CD4-positive, alpha-beta T cell (primary cell): ENCODE measurements around the gene EGFL8. TPM values are rescaled to one million over a fixed set of nuclear protein-coding genes. Genes with fewer than 3 reads are reported as not detected.

ENCODE experiments used
- ATAC-seq: fragments of 200-7000 bp; cut with Tn5 transposase; one replicate; pipeline ENCODE4 v1.10.0; 2022; ENCODE audit warnings: mild to moderate bottlenecking; ENCODE audit not compliant: poor library complexity
- CTCF ChIA-PET: fragments of 350-600 bp; sonication (Branson Sonifier 250); formaldehyde crosslinking; loops from one replicate; lab custom pipeline; 2021; ENCODE audit warnings: antibody characterized with exemption, inconsistent platforms; lab: Charles Lee
- POLR2A ChIA-PET: fragments of 350-600 bp; sonication (Branson Sonifier 250); formaldehyde crosslinking; loops from one replicate; lab custom pipeline; 2021; ENCODE audit warnings: antibody characterized with exemption, inconsistent platforms; lab: Charles Lee
- DNase-seq, 14 experiments: peaks; one replicate each; pipeline ENCODE4 v3.0.0-alpha.2; 2013 to 2020; ENCODE audit warnings: mixed read lengths in 2 of 14
- H3K27ac ChIP-seq, 2 donors: one replicate each; pipeline versions ENCODE4 v1.5.1 to v1.7.0; 2013; ENCODE audit warnings: low read length in 2 of 2, low read depth in 1 of 2, mild to moderate bottlenecking in 1 of 2
- H3K27me3 ChIP-seq, 2 experiments: 1 replicate in 1 of 2; 2 replicates in 1 of 2; pipeline versions ENCODE4 v1.6.1 to v1.7.0; 2013; ENCODE audit warnings: low read length in 2 of 2, control low read depth in 1 of 2, mild to moderate bottlenecking in 1 of 2, moderate library complexity in 1 of 2; ENCODE audit not compliant: insufficient read depth in 2 of 2, control insufficient read depth in 1 of 2
- H3K36me3 ChIP-seq: one replicate; pipeline ENCODE4 v1.6.1; 2013; ENCODE audit warnings: low read length, control low read depth; ENCODE audit not compliant: insufficient read depth
- H3K4me1 ChIP-seq: one replicate; pipeline ENCODE4 v1.6.1; 2013; ENCODE audit warnings: low read length, control low read depth; ENCODE audit not compliant: insufficient read depth
- H3K4me3 ChIP-seq: one replicate; pipeline ENCODE4 v1.5.1; 2013; ENCODE audit warnings: mild to moderate bottlenecking, low read length, moderate library complexity
- H3K9me3 ChIP-seq, 2 experiments: 1 replicate in 1 of 2; 2 replicates in 1 of 2; pipeline versions ENCODE4 v1.6.1 to v1.7.0; 2013; ENCODE audit warnings: low read length in 2 of 2, mild to moderate bottlenecking in 2 of 2, control low read depth in 1 of 2, moderate library complexity in 1 of 2; ENCODE audit not compliant: control insufficient read depth in 1 of 2, insufficient read depth in 1 of 2
- H3K27ac Mint-ChIP-seq: one replicate; pipeline ENCODE4 v1.8.0; 2020; ENCODE audit warnings: mixed read lengths
- H3K27me3 Mint-ChIP-seq: one replicate; pipeline ENCODE4 v1.8.0; 2021; ENCODE audit warnings: mixed read lengths
- H3K36me3 Mint-ChIP-seq: one replicate; pipeline ENCODE4 v1.8.0; 2021; ENCODE audit warnings: low read depth, mixed read lengths
- H3K4me1 Mint-ChIP-seq: one replicate; pipeline ENCODE4 v1.8.0; 2021; ENCODE audit warnings: low read depth, mixed read lengths
- H3K4me3 Mint-ChIP-seq: one replicate; pipeline ENCODE4 v1.8.0; 2020; ENCODE audit warnings: mild to moderate bottlenecking, mixed read lengths
- H3K9me3 Mint-ChIP-seq: one replicate; pipeline ENCODE4 v1.8.0; 2020; ENCODE audit warnings: mixed read lengths
- intact Hi-C, 2 experiments: fragments of 100-400 bp; cut with DNase I in 1 of 2; cut with micrococcal nuclease in 1 of 2; formaldehyde crosslinking; loops; one replicate each; pipeline versions ENCODE4 v1.15.1 to v1.9.0; 2023 to 2025; cut with DNase I, micrococcal nuclease
- total RNA-seq, 174 experiments: library from RNA in 2 of 174; stranded (reverse) in 2 of 174; gene quantifications; one replicate each; pipeline ENCODE4 v1.2.3 and lab custom pipeline; 2021 to 2026
- TF ChIP-seq, protein P1 (sequence below): fragments of 200-600 bp; IDR thresholded peaks from one replicate; pipeline ENCODE4 v1.8.0; 2022; ENCODE audit warnings: antibody characterized with exemption, mild to moderate bottlenecking

EGFL8 gene
- total RNA-seq, 2 experiments from 2014 or later: 13.1 to 13.8 TPM

DNA sequence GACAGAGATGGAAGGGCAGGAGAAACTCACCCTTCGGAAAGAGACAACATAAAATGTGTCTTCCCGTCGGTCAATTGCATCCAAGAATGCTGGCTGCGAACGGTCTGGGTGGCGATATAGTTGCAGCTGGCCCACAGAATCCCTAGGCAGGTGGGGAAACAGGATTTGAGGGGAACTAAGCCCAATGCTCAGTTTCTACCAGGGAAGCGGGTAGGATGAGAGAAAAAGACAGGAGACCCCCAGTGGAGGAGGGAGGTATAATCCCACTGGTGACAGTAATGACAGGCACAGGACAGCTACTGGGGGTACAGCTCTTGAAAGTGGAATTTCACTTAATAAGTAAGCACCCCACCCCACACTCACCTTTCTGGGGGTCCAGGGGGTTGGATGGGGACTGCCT, 47.7 kb upstream of the EGFL8 start:
- peaks cover 62% of the 10 kb centered on the region for H3K36me3 ChIP-seq
- no peaks in the 10 kb centered on the region for H3K9me3 ChIP-seq
- TF ChIP-seq, protein P1, sequence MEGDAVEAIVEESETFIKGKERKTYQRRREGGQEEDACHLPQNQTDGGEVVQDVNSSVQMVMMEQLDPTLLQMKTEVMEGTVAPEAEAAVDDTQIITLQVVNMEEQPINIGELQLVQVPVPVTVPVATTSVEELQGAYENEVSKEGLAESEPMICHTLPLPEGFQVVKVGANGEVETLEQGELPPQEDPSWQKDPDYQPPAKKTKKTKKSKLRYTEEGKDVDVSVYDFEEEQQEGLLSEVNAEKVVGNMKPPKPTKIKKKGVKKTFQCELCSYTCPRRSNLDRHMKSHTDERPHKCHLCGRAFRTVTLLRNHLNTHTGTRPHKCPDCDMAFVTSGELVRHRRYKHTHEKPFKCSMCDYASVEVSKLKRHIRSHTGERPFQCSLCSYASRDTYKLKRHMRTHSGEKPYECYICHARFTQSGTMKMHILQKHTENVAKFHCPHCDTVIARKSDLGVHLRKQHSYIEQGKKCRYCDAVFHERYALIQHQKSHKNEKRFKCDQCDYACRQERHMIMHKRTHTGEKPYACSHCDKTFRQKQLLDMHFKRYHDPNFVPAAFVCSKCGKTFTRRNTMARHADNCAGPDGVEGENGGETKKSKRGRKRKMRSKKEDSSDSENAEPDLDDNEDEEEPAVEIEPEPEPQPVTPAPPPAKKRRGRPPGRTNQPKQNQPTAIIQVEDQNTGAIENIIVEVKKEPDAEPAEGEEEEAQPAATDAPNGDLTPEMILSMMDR: no peak
- H3K27ac ChIP-seq: no peak overlapping the region
- ChIA-PET CTCF (no interaction called here), POLR2A (interaction anchor here (0.6 to 3.2 kb wide), 2 partner anchors 11 to 1550 kb away, joined by 3 to 18 read pairs; partner anchors contain the start of gene ATF6B)
- intact Hi-C loops: loop anchor here in 1 of 2 experiments (5.0 kb wide), 1 partner anchor 126 kb away; no protein-coding TSS in a partner anchor
- Mint-ChIP-seq H3K9me3 (no peaks in the 10 kb centered on the region), H3K4me3 (no peak overlapping the region), H3K36me3 (peaks cover 87% of the 10 kb centered on the region), H3K27ac (no peak overlapping the region), H3K27me3 (no peaks in the 10 kb centered on the region), H3K4me1 (peaks cover 13% of the 10 kb centered on the region)
- ATAC-seq: no peak
- no peaks in the 10 kb centered on the region for H3K27me3 ChIP-seq
- DNase-seq: peak in 2 of 14 experiments; percentile 27 to 31
- H3K4me3 ChIP-seq: no peak overlapping the region
- H3K4me1 ChIP-seq: peaks cover 4% of the 10 kb centered on the region

DNA sequence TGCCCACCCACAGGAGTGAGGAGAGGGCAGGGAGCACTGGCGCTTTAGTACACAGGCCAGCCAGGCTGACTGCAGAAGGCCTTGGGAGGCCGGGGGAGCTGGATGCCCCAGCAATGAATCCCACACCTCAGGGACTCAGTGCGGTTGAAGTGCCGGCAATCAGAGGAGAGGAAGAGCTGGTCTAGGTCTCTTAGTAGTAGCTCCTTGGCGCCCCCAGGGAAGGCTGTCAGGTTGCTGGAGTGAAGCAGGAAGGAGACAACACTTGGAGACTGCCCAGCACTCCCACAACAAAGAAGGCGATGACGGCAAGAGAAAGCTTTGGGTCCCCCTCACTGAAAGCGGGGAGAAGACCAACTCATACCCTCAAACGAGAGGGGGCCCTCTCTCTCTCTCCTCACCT, 46.9 kb upstream of the EGFL8 start:
- no peak overlapping the region for H3K27ac Mint-ChIP-seq
- no peak overlapping the region for H3K4me3 Mint-ChIP-seq
- H3K4me3 ChIP-seq: no peak overlapping the region
- TF ChIP-seq, protein P1: no peak
- H3K27ac ChIP-seq: no peak overlapping the region
- H3K27me3 ChIP-seq: no peaks in the 10 kb centered on the region
- peaks cover 70% of the 10 kb centered on the region for H3K36me3 ChIP-seq
- no peak for ATAC-seq
- H3K4me1 Mint-ChIP-seq: peaks cover 13% of the 10 kb centered on the region
- no peaks in the 10 kb centered on the region for H3K9me3 ChIP-seq
- DNase-seq: no peak
- CTCF ChIA-PET: interaction anchor here (2.0 kb wide), 1 partner anchor 10 kb away, joined by 11 read pairs; the partner anchor contains the start of gene ATF6B
- intact Hi-C loops: loop anchor here in 1 of 2 experiments (5.0 kb wide), 1 partner anchor 125 kb away; no protein-coding TSS in a partner anchor
- peaks cover 86% of the 10 kb centered on the region for H3K36me3 Mint-ChIP-seq
- H3K4me1 ChIP-seq: peaks cover 4% of the 10 kb centered on the region
- POLR2A ChIA-PET: interaction anchor here (3.2 kb wide), 1 partner anchor 11 kb away, joined by 18 read pairs; the partner anchor contains the start of gene ATF6B
- H3K27me3 Mint-ChIP-seq: no peaks in the 10 kb centered on the region
- no peaks in the 10 kb centered on the region for H3K9me3 Mint-ChIP-seq

DNA sequence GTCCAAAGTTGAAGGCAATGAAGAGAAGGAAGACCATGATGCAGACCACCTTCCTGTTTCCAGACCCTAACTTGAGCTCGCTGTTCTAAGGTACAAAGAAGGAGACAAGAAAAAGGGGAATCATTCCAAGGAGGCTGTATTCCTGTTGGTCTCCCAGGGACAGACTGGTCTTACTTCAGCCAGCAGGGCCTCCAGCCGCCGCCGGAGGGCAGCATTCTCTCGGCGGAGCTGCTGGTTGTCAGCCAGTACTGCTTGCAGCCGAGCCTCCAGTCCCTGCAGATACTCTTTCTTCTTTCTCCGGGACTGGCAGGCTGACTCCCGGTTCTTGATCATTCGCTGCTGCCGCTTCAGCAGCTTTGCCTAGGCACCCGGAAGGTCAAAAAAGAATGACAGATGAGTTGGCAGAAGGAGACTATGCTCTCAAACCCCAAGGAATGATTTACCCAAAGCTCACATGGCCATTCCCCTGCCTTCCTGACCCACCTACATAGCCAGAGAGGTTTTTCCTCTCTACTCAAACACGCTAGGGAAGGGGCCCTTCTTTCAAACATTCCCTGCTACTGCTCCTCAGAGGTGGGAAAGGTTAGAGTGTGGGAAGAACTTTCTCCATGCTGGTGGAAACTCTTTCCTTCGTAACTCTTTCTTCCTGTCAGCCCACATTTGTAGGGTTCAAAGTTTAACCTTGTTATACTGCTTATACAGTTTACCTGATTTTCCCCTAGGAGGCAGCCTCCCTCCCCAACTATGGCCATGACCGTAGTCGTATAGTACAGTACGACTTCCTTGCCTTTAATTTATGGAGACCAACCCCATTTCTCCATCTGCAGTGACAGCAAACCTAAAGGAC, 45.4 kb upstream of the EGFL8 start:
- intact Hi-C loops: loop anchor here (1.0 to 5.0 kb wide), 5 partner anchors 35 to 123 kb away; partner anchors contain the start of genes PPT2 (in 2 of the 2) and GPSM3 (in 1 of the 2)
- Histone ChIP-seq H3K9me3 (no peaks in the 10 kb centered on the region), H3K4me1 (peaks cover 10% of the 10 kb centered on the region), H3K27ac (no peak overlapping the region), H3K27me3 (no peaks in the 10 kb centered on the region), H3K36me3 (peaks cover 81% of the 10 kb centered on the region), H3K4me3 (no peak overlapping the region)
- no peak overlapping the region for H3K27ac Mint-ChIP-seq
- H3K9me3 Mint-ChIP-seq: no peaks in the 10 kb centered on the region
- TF ChIP-seq, protein P1: peak; percentile 81
- H3K27me3 Mint-ChIP-seq: no peaks in the 10 kb centered on the region
- DNase-seq: peak; percentile 44 to 83 (median 64)
- ChIA-PET CTCF (interaction anchor here (0.6 to 2.0 kb wide), 10 partner anchors 9 to 77 kb away, joined by 3 to 11 read pairs (median 5); partner anchors contain the start of genes ATF6B, FKBPL and PRRT1), POLR2A (interaction anchor here (0.6 to 3.2 kb wide), 5 partner anchors 9 to 160 kb away, joined by 3 to 18 read pairs (median 5); partner anchors contain the start of genes ATF6B, GPSM3, PBX2 and SKIC2)
- no peak overlapping the region for H3K4me3 Mint-ChIP-seq
- H3K4me1 Mint-ChIP-seq: peaks cover 13% of the 10 kb centered on the region
- H3K36me3 Mint-ChIP-seq: peaks cover 93% of the 10 kb centered on the region
- ATAC-seq: peak; percentile 82
